PFSK-1 (cell line): ENCODE data around the gene SMIM44.

ENCODE experiments used
- FOXP2 ChIP-seq: optimal IDR thresholded peaks from 2 replicates; pipeline ENCODE3; 2011; ENCODE audit warnings: borderline replicate concordance, control low read depth, inconsistent platforms; ENCODE audit not compliant: insufficient read depth; ENCODE audit errors: extremely low read length, extremely low read depth
- POLR2AphosphoS5 ChIP-seq: IDR thresholded peaks from 2 replicates; pipeline ENCODE4 v1.6.1; 2012; ENCODE audit warnings: low read depth, mild to moderate bottlenecking, control low read depth, low read length, moderate library complexity
- REST ChIP-seq, 2 experiments: IDR thresholded peaks; 2 replicates each; pipeline versions ENCODE4 v1.6.1 to v1.8.0; 2011 to 2012; ENCODE audit warnings: low read depth in 2 of 2, low read length in 2 of 2, control low read depth in 1 of 2, inconsistent platforms in 1 of 2, mild to moderate bottlenecking in 1 of 2, moderate library complexity in 1 of 2; ENCODE audit not compliant: insufficient read depth in 1 of 2
- SIN3A ChIP-seq: IDR thresholded peaks from 2 replicates; pipeline ENCODE4 v1.6.1; 2012; ENCODE audit warnings: mild to moderate bottlenecking, low read length, moderate library complexity, borderline replicate concordance; ENCODE audit not compliant: insufficient read depth
- TAF1 ChIP-seq: IDR thresholded peaks from 2 replicates; pipeline ENCODE4 v1.6.1; 2012; ENCODE audit warnings: low read length, control low read depth, borderline replicate concordance; ENCODE audit not compliant: insufficient read depth

The SMIM44 gene

GRCh38 chr19:3441986-3442329 is 41.3 kb downstream of the SMIM44 start:
- TF ChIP-seq FOXP2 (no peak), REST (IDR thresholded peaks at IDR 0.05; ENCODE audit: insufficient read depth in 1 of 2, low read depth in 2 of 2, low read length in 2 of 2) (peak in 1 of 2 experiments; percentile 12; a peak in 1 of 4 replicates)

- no peak for TF ChIP-seq TAF1
- TF ChIP-seq REST (IDR thresholded peaks at IDR 0.05; ENCODE audit: insufficient read depth in 1 of 2, low read depth in 2 of 2, low read length in 2 of 2) = no peak
- no peak for TF ChIP-seq SIN3A
- no peak for TF ChIP-seq POLR2AphosphoS5
- TF ChIP-seq FOXP2 = peak; percentile 24
Observed at GRCh38 chr19:3441089-3441985, 41.9 kb downstream of the SMIM44 start.

- TF ChIP-seq REST (IDR thresholded peaks at IDR 0.05; ENCODE audit: insufficient read depth in 1 of 2, low read depth in 2 of 2, low read length in 2 of 2) (no peak), SIN3A (no peak), FOXP2 (no peak), POLR2AphosphoS5 (no peak), TAF1 (no peak)
Observed at GRCh38 chr19:3440082-3440481, 43.2 kb downstream of the SMIM44 start.

- TF ChIP-seq SIN3A = no peak; the same call in 1 of the 2 replicates
- TF ChIP-seq TAF1 = peak; percentile 73; the same call in 1 of the 2 replicates
- TF ChIP-seq REST (IDR thresholded peaks at IDR 0.05; ENCODE audit: insufficient read depth in 1 of 2, low read depth in 2 of 2, low read length in 2 of 2) = peak in 1 of 2 experiments; percentile 47; a peak in 1 of 4 replicates
- TF ChIP-seq FOXP2 = peak; percentile 10
- peak; percentile 84 for TF ChIP-seq POLR2AphosphoS5
Observed at GRCh38 chr19:3434630-3435553, 48.3 kb downstream of the SMIM44 start.
